Activated CD4-positive, alpha-beta T cell treated with anti-CD3 and anti-CD28 coated beads, Interleukin-2, amount 10 ng/mL, durations not matched to agents 24 days and 14 days (primary cell): ENCODE data around the gene FKBP3. TPM values are rescaled to one million over a fixed set of nuclear protein-coding genes. Genes with fewer than 3 reads are reported as not detected.
"Not testable (repeated sequence)": the region's sequence is repeated elsewhere in the genome, so short reads cannot be mapped to it uniquely, and the experiment has no call there.

Experiments
- DNase-seq: peaks from one replicate; pipeline ENCODE4 v3.0.0; 2022
- H3K27ac Mint-ChIP-seq: one replicate; pipeline ENCODE4 v1.8.0; 2022; ENCODE audit warnings: mild to moderate bottlenecking, mixed read lengths
- H3K27me3 Mint-ChIP-seq: one replicate; pipeline ENCODE4 v1.8.0; 2022; ENCODE audit warnings: mixed read lengths
- H3K36me3 Mint-ChIP-seq: one replicate; pipeline ENCODE4 v1.8.0; 2022; ENCODE audit warnings: low read depth, mild to moderate bottlenecking, mixed read lengths
- H3K4me1 Mint-ChIP-seq: one replicate; pipeline ENCODE4 v1.8.0; 2021; ENCODE audit warnings: mixed read lengths
- H3K4me3 Mint-ChIP-seq: one replicate; pipeline ENCODE4 v1.8.0; 2022; ENCODE audit warnings: mild to moderate bottlenecking, moderate library complexity, mixed read lengths
- H3K9me3 Mint-ChIP-seq: one replicate; pipeline ENCODE4 v1.8.0; 2021; ENCODE audit warnings: mixed read lengths
- intact Hi-C: fragments of 100-400 bp; cut with micrococcal nuclease; formaldehyde crosslinking; loops from one replicate; pipeline ENCODE4 v1.15.1; 2023
- total RNA-seq: library from RNA; stranded (reverse); gene quantifications from 2 replicates; pipeline ENCODE4 v1.2.3, GENCODE V29; 2022

The FKBP3 gene
- total RNA-seq, 1 donor from 2014 or later: 62.4 TPM

DNA sequence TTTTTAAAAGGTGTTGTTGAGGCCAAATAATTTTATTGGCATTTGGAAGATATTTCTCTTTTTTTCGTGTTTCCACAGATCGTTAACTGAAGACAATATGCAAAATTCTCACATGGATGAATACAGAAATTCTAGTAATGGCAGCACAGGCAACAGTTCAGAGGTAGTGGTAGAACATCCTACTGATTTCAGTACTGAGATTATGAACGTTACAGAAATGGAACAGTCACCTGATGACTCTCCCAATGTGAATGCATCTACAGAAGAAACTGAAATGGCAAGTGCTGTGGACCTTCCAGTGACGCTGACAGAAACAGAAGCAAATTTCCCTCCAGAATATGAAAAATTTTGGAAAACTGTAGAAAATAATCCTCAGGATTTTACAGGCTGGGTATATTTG is 39.1 kb downstream of the FKBP3 start:
- DNase-seq: no peak
- peaks cover 56% of the 10 kb centered on the region for H3K36me3 Mint-ChIP-seq
- H3K27me3 Mint-ChIP-seq: no peaks in the 10 kb centered on the region
- H3K27ac Mint-ChIP-seq: peak overlapping the region; percentile 20
- intact Hi-C loops: no loop called here
- no peaks in the 10 kb centered on the region for H3K9me3 Mint-ChIP-seq
- peaks cover 14% of the 10 kb centered on the region for H3K4me1 Mint-ChIP-seq
- no peak overlapping the region for H3K4me3 Mint-ChIP-seq

DNA sequence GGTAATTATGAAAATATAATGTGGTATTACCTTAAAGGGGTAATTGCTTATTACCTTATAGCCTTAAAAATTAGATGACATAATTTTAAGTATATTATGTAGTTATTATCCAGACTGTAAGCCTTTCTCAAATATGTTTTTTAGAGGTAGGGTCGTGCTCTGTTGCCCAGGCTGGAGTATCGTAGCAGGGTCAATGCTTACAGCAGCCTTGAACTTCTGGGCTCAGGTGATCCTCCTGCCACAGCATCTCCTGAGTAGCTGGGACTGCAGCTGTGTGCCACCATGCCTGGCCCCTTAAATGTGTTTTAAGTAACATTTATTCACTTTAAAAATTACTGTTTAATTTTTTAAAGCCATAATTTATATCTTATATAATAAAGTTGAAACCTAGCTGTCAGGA is 40.0 kb downstream of the FKBP3 start:
- no peak overlapping the region for H3K4me3 Mint-ChIP-seq
- peaks cover 52% of the 10 kb centered on the region for H3K36me3 Mint-ChIP-seq
- no peaks in the 10 kb centered on the region for H3K27me3 Mint-ChIP-seq
- intact Hi-C loops: no loop called here
- peaks cover 21% of the 10 kb centered on the region for H3K4me1 Mint-ChIP-seq
- no peak for DNase-seq
- H3K9me3 Mint-ChIP-seq: no peaks in the 10 kb centered on the region
- H3K27ac Mint-ChIP-seq: no peak overlapping the region

DNA sequence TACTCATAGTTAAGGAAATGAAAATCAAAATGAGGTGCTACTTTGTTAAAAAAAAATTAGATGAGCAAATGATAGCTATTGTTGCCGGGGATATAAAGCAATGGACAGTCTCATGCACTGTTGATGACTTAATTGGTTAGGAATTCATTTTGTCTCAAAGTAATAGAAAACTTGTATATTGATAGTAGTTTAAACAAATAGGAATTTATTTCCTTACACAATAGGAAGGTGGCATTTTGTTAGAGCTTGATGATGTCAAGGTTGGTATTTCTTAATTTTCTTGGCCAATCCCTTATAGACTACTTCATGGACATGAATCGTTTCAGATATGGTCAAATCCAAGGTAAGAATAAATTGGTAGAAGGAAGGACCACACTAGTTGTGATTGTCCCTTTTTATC is 42.6 kb downstream of the FKBP3 start:
- intact Hi-C loops: no loop called here
- Mint-ChIP-seq H3K4me1 (peaks cover 39% of the 10 kb centered on the region), H3K36me3 (peaks cover 44% of the 10 kb centered on the region), H3K4me3 (no peak overlapping the region), H3K27ac (no peak overlapping the region), H3K27me3 (no peaks in the 10 kb centered on the region), H3K9me3 (no peaks in the 10 kb centered on the region)
- no peak for DNase-seq

DNA sequence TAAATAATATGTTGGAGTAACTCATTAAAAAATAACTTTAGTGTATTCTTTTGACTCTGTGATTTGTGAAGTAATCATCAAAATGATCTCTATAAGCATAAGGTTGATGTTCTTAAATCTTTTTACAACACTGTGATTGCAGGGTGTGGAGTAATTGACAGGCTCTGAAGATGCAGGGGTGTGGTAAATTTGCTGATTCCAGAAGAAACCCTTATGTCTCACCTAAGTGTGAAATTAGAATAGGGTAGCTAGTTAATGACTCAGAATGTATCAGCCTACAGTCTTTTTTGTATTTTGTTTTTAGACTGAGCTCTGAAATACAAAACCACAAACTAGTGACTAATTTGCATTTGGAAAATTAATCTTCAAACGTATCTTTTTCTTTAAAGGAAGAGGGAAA is 44.5 kb downstream of the FKBP3 start:
- intact Hi-C loops: loop anchor here (1.0 kb wide), 3 partner anchors 24 to 128 kb away; partner anchors contain the start of genes FKBP3 and TOGARAM1
- Mint-ChIP-seq H3K27me3 (no peaks in the 10 kb centered on the region), H3K36me3 (peaks cover 37% of the 10 kb centered on the region), H3K27ac (peak overlapping the region; percentile 78), H3K4me1 (peaks cover 47% of the 10 kb centered on the region), H3K9me3 (no peaks in the 10 kb centered on the region), H3K4me3 (peak overlapping the region; percentile 27)
- no peak for DNase-seq

DNA sequence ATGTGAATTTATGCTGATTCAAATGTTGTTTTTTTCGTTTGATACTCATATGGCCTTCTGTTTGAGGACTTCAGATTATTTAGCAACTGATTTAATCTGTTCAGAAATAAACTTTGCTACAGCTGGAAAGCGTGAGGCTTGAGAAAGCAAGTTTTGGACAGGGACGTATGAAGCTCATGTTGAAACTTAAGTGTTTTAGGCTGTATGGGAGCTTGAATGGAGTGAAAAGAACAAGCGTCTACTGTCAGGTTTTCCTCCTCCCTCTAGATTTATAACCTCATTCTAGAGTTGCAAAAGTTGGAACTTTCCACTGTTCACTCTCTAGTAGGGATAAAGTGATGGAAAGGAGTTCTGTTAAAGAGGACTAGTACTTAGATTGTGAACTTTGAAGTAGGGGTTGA is 49.3 kb downstream of the FKBP3 start:
- H3K9me3 Mint-ChIP-seq: no peaks in the 10 kb centered on the region
- H3K4me3 Mint-ChIP-seq: peak overlapping the region; percentile 98
- peaks cover 25% of the 10 kb centered on the region for H3K36me3 Mint-ChIP-seq
- H3K27ac Mint-ChIP-seq: peak overlapping the region; percentile 82
- peaks cover 43% of the 10 kb centered on the region for H3K4me1 Mint-ChIP-seq
- H3K27me3 Mint-ChIP-seq: no peaks in the 10 kb centered on the region
- intact Hi-C loops: loop anchor here (1.0 to 2.0 kb wide), 4 partner anchors 49 to 188 kb away; partner anchors contain the start of genes FKBP3, MIS18BP1 and TOGARAM1
- no peak for DNase-seq

DNA sequence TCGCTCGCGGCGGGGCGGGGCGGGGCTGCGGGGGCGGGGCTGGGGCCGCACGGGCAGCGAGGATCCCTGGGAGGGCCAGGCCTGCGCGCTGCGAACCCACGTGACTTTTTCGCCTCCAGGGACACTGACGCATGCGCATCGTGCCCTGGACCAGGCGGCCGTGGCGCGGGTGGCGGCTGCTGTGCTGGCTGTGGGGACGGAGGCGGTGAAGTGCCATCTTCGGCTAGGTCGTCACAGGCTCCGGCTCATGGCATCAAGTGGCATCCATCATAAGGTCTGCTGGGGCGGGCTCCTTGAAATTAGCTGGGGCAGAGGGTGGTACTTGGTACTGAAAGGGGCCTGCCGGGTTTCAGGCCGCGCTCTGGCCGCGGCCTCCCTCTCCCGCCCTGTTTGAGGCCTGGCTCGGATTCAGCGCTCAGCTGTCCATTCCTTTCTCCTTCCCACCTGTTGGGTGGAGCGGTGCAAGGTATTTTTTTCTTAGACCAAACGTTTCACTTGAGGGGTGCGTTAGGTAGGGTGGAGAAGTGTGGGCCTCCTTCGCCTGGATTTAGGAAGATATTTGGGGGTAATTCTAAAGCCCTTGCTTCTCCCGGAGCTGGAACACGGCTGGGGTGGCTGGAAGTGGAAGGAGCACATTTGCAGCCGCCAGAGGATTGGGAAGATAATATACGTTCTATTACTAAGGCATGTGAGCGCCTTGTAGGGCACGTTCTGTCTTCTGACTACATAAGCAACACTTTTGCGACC is 50.1 kb downstream of the FKBP3 start, which contains the start of gene PRPF39:
PRPF39 (plus strand) TSS at position 141 of the 747 bp plus-strand sequence. CDS start 11,124 bp downstream, outside the sequence.
- Mint-ChIP-seq H3K4me1 (peaks cover 35% of the 10 kb centered on the region), H3K27ac (peak within 1 kb of the TSS; percentile 98), H3K36me3 (peaks cover 25% of the 10 kb centered on the region), H3K4me3 (peak within 1 kb of the TSS; percentile 98), H3K9me3 (no peaks in the 10 kb centered on the region), H3K27me3 (no peaks in the 10 kb centered on the region)
- peak; percentile 99 for DNase-seq
- intact Hi-C loops: loop anchor here (1.0 to 2.0 kb wide), 4 partner anchors 50 to 187 kb away; partner anchors contain the start of genes FKBP3, MIS18BP1 and TOGARAM1

DNA sequence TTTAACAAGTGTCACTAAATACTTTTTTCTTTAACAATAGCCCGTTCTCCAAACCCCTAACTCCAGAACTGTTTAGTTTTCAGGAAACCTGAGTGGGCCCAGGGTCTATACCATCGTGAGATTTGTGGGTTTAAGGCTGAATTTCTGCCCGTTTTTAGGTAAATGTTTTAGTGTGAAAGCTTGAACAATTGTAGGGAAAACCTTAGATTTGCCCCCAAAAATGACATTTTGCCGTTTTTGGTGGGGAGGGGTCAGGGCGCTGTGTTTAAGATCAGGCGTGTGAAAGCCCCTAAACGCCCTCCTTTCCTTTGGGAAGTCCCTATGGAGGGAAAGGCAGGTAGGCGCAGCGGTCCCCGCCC is 50.7 kb downstream of the FKBP3 start:
- no peak for DNase-seq
- intact Hi-C loops: no loop called here
- Mint-ChIP-seq H3K27ac (peak overlapping the region; percentile 98), H3K4me1 (peaks cover 32% of the 10 kb centered on the region), H3K36me3 (peaks cover 25% of the 10 kb centered on the region), H3K4me3 (peak overlapping the region; percentile 98), H3K27me3 (no peaks in the 10 kb centered on the region), H3K9me3 (no peaks in the 10 kb centered on the region)

DNA sequence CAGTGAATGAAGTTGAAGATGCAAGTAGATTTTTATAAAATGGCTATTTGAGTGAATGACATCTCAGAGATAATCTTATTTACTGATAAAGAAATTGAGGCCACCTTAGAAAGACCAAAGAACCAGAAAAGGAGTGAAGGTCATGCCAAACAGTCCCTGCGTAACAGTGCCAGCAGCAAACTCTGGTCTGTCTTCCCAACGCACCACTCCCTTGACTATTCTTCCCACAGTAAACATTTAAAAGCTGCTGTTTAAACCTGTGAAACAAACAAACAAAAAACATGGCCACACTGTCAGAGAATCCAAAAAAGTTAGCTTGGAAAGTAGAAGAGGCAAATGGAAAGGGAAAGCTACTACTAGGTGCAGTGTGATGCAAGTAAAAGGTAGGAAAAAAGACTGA is 51.9 kb downstream of the FKBP3 start:
- Mint-ChIP-seq H3K4me3 (no peak overlapping the region), H3K27ac (no peak overlapping the region), H3K36me3 (peaks cover 19% of the 10 kb centered on the region), H3K4me1 (peaks cover 23% of the 10 kb centered on the region), H3K9me3 (no peaks in the 10 kb centered on the region), H3K27me3 (peaks cover 2% of the 10 kb centered on the region)
- intact Hi-C loops: no loop called here
- no peak for DNase-seq

DNA sequence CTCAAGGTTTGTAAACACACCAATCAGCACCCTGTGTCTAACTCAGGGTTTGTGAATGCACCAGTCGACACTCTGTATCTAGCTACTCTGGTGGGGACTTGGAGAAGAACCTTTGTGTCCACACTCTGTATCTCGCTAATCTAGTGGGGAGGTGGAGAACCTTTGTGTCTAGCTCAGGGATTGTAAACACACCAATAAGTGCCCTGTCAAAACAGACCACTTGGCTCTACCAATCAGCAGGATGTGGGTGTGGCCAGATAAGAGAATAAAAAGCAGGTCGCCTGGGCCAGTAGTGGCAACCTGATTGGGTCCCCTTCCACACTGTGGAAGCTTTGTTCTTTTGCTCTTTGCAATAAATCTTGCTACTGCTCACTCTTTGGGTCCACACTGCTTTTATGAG is 53.2 kb downstream of the FKBP3 start:
- intact Hi-C loops, DNase-seq, H3K9me3 Mint-ChIP-seq, H3K36me3 Mint-ChIP-seq, H3K27ac Mint-ChIP-seq, H3K4me3 Mint-ChIP-seq, H3K27me3 Mint-ChIP-seq: not testable (repeated sequence)
- H3K4me1 Mint-ChIP-seq: peaks cover 13% of the 10 kb centered on the region

DNA sequence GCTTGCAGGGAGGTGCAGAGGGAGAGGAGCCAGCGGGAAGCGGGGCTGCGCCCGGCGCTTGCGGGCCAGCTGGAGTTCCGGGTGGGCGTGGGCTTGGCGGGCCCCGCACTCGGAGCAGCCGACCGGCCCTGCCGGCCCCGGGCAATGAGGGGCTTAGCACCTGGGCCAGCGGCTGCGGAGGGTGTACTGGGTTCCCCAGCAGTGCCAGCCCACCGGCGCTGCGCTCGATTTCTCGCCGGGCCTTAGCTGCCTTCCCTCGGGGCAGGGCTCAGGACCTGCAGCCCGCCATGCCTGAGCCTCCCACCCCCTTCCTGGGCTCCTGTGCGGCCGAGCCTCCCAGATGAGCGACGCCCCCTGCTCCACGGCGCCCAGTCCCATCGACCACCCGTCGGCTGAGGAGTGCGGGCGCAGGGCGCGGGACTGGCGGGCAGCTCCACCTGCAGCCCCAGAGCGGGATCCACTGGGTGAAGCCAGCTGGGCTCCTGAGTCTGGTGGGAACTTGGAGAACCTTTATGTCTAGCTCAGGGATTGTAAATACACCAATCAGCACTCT is 53.8 kb downstream of the FKBP3 start:
- H3K4me1 Mint-ChIP-seq: peaks cover 13% of the 10 kb centered on the region
- intact Hi-C loops, H3K4me3 Mint-ChIP-seq, H3K9me3 Mint-ChIP-seq, DNase-seq, H3K27ac Mint-ChIP-seq, H3K36me3 Mint-ChIP-seq, H3K27me3 Mint-ChIP-seq: not testable (repeated sequence)

DNA sequence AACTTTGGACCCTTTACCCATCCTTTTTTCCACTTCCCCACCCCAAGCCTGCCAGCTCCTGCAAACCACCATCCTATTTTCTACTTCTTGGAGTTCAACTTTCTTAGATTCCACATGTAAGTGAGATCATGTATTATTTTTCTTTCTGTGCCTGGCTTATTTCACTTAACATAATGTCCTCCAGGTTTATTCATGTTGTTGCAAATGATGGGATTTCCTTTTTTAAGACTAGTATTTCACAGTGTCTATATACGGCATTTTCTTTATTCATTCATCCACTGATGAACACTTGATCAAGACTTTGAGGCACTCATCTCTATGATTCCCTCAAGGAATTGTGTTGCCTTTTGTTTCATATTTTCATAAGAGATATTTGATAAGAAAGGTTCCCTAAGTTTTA is 56.0 kb downstream of the FKBP3 start:
- no peak for DNase-seq
- intact Hi-C loops: no loop called here
- Mint-ChIP-seq H3K27ac (no peak overlapping the region), H3K4me3 (no peak overlapping the region), H3K27me3 (peaks cover 2% of the 10 kb centered on the region), H3K36me3 (no peaks in the 10 kb centered on the region), H3K4me1 (peaks cover 3% of the 10 kb centered on the region), H3K9me3 (no peaks in the 10 kb centered on the region)

DNA sequence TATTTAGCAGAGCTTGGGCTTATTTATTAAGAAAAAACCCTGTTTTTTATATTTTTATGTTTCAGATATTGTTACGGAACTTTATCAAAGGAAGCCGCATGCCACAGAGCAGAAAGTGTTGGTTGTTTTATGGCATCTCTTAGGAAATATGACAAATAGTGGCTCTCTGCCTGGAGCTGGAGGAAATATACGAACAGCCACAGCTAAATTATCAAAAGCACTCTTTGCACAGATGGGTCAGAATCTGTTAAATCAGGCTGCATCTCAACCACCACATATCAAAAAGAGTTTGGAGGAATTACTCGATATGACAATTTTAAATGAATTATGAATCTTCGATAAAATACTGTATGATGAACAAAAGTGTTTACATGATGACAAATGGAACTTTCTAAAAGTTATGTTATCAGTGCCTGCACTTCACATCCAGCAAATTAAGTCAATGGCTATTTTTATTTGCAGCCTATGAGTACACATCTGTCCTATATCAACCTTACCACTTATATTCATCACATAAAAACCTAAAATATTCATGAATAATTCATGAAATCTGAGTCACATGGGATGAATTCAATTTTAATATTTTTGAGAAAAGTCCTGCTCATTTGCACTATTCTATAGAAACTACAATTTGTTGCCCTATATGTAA is 60.9 kb downstream of the FKBP3 start:
- peaks cover 1% of the 10 kb centered on the region for H3K27me3 Mint-ChIP-seq

DNA sequence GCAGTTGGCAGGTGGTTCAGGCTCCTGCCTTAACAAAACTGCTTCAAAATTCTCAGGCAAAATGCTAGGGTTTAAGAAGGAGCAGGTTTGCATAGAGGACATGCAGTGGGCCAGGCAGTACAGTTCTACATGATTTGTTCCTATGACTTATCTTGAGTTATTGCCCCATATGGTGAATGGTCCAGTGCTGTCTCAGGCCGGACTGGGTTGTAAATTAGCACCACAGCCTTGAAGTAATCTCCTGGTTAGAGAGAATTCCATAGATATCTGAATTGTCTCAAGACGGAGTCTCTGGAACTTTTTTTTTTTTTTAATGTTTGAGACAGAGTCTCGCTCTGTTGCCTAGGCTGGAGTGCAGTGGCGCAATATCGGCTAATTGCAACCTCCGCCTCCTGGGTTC is 62.2 kb downstream of the FKBP3 start:
- H3K36me3 Mint-ChIP-seq: peaks cover 3% of the 10 kb centered on the region
- no peak for DNase-seq
- H3K4me1 Mint-ChIP-seq: peaks cover 2% of the 10 kb centered on the region
- H3K9me3 Mint-ChIP-seq: no peaks in the 10 kb centered on the region
- H3K27me3 Mint-ChIP-seq: no peaks in the 10 kb centered on the region
- intact Hi-C loops: no loop called here
- H3K27ac Mint-ChIP-seq: no peak overlapping the region
- no peak overlapping the region for H3K4me3 Mint-ChIP-seq

More for the DNA sequence above, 60.9 kb downstream of the FKBP3 start:
- Mint-ChIP-seq H3K4me1 (no peaks in the 10 kb centered on the region), H3K27ac (no peak overlapping the region), H3K36me3 (peaks cover 3% of the 10 kb centered on the region), H3K4me3 (no peak overlapping the region), H3K9me3 (no peaks in the 10 kb centered on the region)
- intact Hi-C loops: no loop called here
- DNase-seq: no peak

DNA sequence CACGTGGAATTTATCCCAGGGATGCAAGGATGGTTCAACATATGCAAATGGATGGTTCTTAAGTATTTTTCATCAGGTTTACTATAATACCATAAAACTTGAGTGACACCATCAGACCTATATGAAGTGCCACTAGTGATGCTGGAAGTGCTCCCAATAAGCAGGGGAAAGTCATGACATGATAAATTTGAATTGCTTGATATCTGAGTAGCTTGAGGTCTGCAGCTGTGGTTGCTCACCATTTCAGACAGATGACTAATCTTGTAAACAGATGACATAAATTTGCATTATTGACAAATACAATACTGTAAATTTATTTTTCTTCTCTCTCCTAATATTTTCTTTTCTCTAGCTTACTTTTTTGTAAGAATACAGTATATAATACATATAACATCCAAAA is 64.1 kb downstream of the FKBP3 start:
- intact Hi-C loops: no loop called here
- Mint-ChIP-seq H3K27me3 (no peaks in the 10 kb centered on the region), H3K27ac (no peak overlapping the region), H3K9me3 (no peaks in the 10 kb centered on the region), H3K4me3 (no peak overlapping the region), H3K4me1 (peaks cover 2% of the 10 kb centered on the region), H3K36me3 (peaks cover 5% of the 10 kb centered on the region)
- DNase-seq: no peak
